HG03432 (cell line): Measurements from ENCODE around the gene ZNF575.

Experiments used
- ATAC-seq: cut with Tn5 transposase; IDR thresholded peaks from one replicate; pipeline ENCODE4 v1.9.1; 2021; ENCODE audit warnings: mild to moderate bottlenecking, moderate library complexity; ENCODE audit not compliant: unreplicated experiment

ZNF575 gene

DNA sequence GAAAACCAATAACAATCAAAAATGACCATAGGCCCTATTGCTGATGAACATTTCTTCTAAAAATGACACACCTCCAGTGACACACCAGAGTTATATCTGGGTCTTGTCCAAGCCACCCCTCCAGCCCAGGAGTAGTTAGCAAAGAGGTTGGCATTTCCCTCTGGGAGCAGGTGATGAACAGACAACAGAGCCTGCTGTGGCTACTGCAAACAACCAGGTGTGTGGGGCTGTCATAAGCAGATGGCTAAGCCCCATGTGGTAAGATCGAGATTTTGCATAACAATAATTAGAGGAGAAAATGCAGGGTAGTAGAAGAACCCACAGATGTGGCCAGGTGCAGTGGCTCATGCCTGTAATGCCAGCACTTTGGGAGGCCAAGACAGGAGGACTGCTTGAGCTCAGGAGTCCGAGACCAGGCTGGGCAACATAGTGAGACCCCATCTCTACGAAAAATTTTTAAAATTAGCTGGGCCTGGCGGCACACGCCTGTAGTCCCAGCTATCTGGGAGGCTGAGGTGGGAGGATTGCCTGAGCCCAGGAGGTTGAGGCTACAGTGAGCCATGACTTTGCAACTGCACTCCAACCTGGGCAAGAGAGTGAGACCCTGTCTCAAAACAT lies 37.3 kb downstream of the ZNF575 start:
- no peak for ATAC-seq

DNA sequence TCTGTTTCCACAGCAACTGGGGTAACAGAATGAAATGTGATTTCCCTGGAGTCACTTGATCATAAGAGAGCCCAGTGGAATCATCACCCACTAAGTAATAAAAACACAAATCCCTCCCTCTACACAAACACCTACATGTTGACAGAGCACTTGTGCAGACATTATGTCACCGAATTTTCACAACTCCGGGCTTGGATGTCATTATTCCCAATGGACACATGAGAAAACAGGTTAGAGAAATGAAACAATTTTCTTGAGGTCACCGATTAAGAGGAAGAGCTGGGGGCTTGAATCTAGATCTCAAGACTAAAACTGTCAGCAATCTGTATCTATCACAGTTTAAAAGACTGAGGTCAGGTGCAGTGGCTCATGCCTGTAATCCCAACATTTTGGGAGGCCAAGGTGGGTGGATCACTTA lies 39.2 kb downstream of the ZNF575 start:
- ATAC-seq = no peak

- ATAC-seq = no peak
These were observed 41.6 kb downstream of the ZNF575 start for GRCh38 chr19:43574424-43575155.

- ATAC-seq = peak; percentile 95
These were observed 42.4 kb downstream of the ZNF575 start, which contains the start of the genes PINLYP and XRCC1 for GRCh38 chr19:43575156-43575950. Gene PINLYP, plus strand, starts transcription at chr19:43575801. Its CDS starts 1,391 bp downstream, at chr19:43577192. Gene XRCC1, minus strand, starts transcription at chr19:43575527. Its CDS starts 69 bp downstream, at chr19:43575458.

GRCh38 chr19:43575955-43576878 lies 43.2 kb downstream of the ZNF575 start:
- ATAC-seq = no peak

DNA sequence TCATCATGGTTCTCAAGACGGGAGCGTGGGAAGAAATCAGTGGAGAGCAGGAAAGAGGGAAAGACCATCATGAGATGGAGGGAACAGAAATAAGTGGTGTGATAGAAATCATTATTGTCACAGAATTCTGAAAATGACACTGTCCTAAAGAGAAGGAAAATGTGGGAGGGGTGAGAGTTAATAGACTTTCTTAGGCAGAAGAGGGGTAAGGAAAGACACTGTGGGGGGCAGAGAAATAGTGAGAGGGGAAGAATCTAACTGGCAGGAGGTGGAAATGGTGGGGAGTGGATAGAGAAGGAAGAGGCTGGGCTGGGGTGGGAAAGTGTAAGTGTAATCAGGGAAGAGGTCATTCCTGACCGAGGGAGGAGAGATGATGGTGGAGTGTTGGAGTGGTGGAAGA lies 45.8 kb downstream of the ZNF575 start:
- no peak for ATAC-seq

GRCh38 chr19:43581467-43581866 lies 48.5 kb downstream of the ZNF575 start:
- ATAC-seq = no peak

- ATAC-seq = no peak
These were observed 49.5 kb downstream of the ZNF575 start for GRCh38 chr19:43582495-43582894.

DNA sequence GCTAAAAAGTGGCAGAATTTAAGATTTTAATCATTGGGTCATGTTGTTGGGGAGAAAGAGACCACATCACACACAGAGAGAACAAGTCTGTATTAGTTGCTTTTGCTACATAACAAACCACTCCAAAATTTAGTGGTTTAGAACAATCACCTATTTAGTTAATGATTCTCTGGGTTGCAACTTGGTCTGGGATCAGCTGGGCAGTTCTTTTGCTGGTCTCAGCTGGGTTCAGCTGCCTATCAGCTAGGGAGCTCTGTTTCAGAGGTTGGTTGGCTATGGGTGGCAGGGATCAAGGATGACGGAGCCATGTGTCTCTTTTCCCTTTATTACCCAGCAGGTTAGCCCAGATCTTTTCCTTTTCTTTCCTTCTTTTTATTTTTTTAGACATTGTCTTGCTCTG lies 51.5 kb downstream of the ZNF575 start:
- no peak for ATAC-seq
